ENCODE results near the gene MFSD1. TPM values are rescaled to one million over a fixed set of nuclear protein-coding genes. Genes with fewer than 3 reads are reported as not detected.

The MFSD1 gene
- total and polyA plus RNA-seq, 9 of the 15 experiments (the other 6 are each of a cell fraction or from before 2014, with no cell fraction given), result 8.7 to 49.5 (median 28.6) TPM

DNA sequence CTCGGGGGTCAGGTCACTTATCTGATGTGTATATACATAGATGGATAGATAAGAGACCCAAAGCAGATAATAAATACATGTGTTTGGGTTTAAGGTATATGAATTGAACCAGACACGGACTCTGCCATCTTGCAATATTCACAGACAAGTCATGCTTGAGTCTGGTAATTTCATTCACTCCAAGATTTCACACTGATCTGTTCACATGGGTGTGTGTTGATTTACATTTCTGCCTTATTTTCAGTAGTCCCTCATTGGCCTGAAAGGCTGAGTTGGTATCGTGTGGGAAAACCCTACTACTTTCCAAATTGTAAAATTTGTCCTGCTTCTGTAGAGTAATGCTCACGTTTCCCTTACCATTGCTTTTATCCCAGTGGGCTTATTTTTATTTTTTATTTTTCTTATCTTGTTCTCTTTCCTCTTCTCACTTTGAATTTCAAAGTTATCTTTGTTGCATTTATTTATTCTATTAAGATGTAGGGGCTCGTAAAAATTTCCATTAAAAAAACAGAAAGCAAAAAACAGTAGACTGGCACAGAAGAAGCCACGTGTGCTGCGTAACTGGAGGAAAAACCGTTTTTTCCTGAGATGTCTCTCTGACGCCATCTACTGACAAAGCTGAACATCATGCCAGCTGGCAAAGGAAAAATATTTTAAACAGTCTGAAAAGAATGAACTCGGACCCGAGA is 10.8 kb upstream of the MFSD1 start (continued):
- TF ChIP-seq SMAD1 (IDR thresholded peaks at IDR 0.05; ENCODE audit: low read depth, low read length, partially characterized antibody), result no peak
- TF ChIP-seq CHD2 (IDR thresholded peaks at IDR 0.05; ENCODE audit: low read depth, low read length), result no peak
- TF ChIP-seq FOXA1 (IDR thresholded peaks at IDR 0.05; ENCODE audit: borderline replicate concordance), result no peak
- no peak for TF ChIP-seq HDAC2 (IDR thresholded peaks at IDR 0.05)
- TF ChIP-seq RAD21 (CRISPR knock-in tag; conservative IDR thresholded peaks at IDR 0.05 in 1 of 2, IDR thresholded peaks at IDR 0.05 in 1 of 2), result peak; percentile 82 to 86
- TF ChIP-seq MAFG (tag; conservative IDR thresholded peaks at IDR 0.05), result 0 out of 2 replicates have a peak, but pooled peaks have one; percentile 6
- no peak for TF ChIP-seq NELFE (IDR thresholded peaks at IDR 0.05; ENCODE audit: insufficient read depth, insufficient read length)
- no peak for TF ChIP-seq ATF1 (CRISPR knock-in tag; IDR thresholded peaks at IDR 0.05)
- peak; percentile 49; the same call in 1 of the 2 replicates for TF ChIP-seq ATF1 (tag; IDR thresholded peaks at IDR 0.05)
- no peak for TF ChIP-seq RBM34 (IDR thresholded peaks at IDR 0.05; ENCODE audit: borderline replicate concordance, insufficient read depth, low read length)
- TF ChIP-seq, protein P1, sequence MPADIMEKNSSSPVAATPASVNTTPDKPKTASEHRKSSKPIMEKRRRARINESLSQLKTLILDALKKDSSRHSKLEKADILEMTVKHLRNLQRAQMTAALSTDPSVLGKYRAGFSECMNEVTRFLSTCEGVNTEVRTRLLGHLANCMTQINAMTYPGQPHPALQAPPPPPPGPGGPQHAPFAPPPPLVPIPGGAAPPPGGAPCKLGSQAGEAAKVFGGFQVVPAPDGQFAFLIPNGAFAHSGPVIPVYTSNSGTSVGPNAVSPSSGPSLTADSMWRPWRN (IDR thresholded peaks at IDR 0.05; ENCODE audit: low read depth), result no peak
- no peak for TF ChIP-seq PRPF4 (IDR thresholded peaks at IDR 0.05; ENCODE audit: insufficient read depth, low read depth, low read length, poor library complexity, severe bottlenecking)
- TF ChIP-seq YY1 (IDR thresholded peaks at IDR 0.05; ENCODE audit: borderline replicate concordance in 1 of 3, control insufficient read depth in 1 of 3, extremely low read depth in 1 of 3, insufficient read depth in 3 of 3, insufficient read length in 1 of 3, insufficient replicate concordance in 2 of 3, low read depth in 1 of 3, low read length in 2 of 3), result no peak
- no peak for TF ChIP-seq ZZZ3 (IDR thresholded peaks at IDR 0.05)
- no peak for TF ChIP-seq FUS (optimal IDR thresholded peaks at IDR 0.05; ENCODE audit: low read depth, low read length)
- TF ChIP-seq, protein P2, sequence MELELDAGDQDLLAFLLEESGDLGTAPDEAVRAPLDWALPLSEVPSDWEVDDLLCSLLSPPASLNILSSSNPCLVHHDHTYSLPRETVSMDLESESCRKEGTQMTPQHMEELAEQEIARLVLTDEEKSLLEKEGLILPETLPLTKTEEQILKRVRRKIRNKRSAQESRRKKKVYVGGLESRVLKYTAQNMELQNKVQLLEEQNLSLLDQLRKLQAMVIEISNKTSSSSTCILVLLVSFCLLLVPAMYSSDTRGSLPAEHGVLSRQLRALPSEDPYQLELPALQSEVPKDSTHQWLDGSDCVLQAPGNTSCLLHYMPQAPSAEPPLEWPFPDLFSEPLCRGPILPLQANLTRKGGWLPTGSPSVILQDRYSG (tag; conservative IDR thresholded peaks at IDR 0.05; ENCODE audit: low read depth), result no peak
- no peak for TF ChIP-seq TAF1 (IDR thresholded peaks at IDR 0.05; ENCODE audit: control insufficient read depth, extremely low read depth, insufficient read depth, low read length, severe bottlenecking)
- TF ChIP-seq YBX1 (IDR thresholded peaks at IDR 0.05), result no peak
- no peak for TF ChIP-seq ZC3H8 (IDR thresholded peaks at IDR 0.05)
- peak; percentile 45; the same call in 1 of the 2 replicates for TF ChIP-seq GATA2 (CRISPR knock-in tag; IDR thresholded peaks at IDR 0.05)
- no peak for TF ChIP-seq IRF2 (CRISPR knock-in tag; IDR thresholded peaks at IDR 0.05)
- TF ChIP-seq, protein P3, sequence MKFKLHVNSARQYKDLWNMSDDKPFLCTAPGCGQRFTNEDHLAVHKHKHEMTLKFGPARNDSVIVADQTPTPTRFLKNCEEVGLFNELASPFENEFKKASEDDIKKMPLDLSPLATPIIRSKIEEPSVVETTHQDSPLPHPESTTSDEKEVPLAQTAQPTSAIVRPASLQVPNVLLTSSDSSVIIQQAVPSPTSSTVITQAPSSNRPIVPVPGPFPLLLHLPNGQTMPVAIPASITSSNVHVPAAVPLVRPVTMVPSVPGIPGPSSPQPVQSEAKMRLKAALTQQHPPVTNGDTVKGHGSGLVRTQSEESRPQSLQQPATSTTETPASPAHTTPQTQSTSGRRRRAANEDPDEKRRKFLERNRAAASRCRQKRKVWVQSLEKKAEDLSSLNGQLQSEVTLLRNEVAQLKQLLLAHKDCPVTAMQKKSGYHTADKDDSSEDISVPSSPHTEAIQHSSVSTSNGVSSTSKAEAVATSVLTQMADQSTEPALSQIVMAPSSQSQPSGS (CRISPR knock-in tag; IDR thresholded peaks at IDR 0.05), result no peak
- no peak for TF ChIP-seq FOXK2 (conservative IDR thresholded peaks at IDR 0.05 in 1 of 2, IDR thresholded peaks at IDR 0.05 in 1 of 2; ENCODE audit: low read depth in 2 of 2)
- no peak for TF ChIP-seq ZNF780A (CRISPR knock-in tag; IDR thresholded peaks at IDR 0.05)
- TF ChIP-seq, protein P4, sequence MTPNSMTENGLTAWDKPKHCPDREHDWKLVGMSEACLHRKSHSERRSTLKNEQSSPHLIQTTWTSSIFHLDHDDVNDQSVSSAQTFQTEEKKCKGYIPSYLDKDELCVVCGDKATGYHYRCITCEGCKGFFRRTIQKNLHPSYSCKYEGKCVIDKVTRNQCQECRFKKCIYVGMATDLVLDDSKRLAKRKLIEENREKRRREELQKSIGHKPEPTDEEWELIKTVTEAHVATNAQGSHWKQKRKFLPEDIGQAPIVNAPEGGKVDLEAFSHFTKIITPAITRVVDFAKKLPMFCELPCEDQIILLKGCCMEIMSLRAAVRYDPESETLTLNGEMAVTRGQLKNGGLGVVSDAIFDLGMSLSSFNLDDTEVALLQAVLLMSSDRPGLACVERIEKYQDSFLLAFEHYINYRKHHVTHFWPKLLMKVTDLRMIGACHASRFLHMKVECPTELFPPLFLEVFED (CRISPR knock-in tag; conservative IDR thresholded peaks at IDR 0.05), result no peak

Data from K562 (cell line).